RWPE1 (cell line): Measurements from ENCODE around the gene SLC48A1.

Experiments
- CTCF ChIA-PET: fragments of 350-600 bp; sonication (Branson Sonifier 250); formaldehyde crosslinking; extraction: SDS; loops from one replicate; lab custom pipeline; 2021; lab: Yijun Ruan, JAX
- POLR2A ChIA-PET: fragments of 400-600 bp; formaldehyde crosslinking; extraction: SDS; loops from one replicate; lab custom pipeline; 2020; ENCODE audit warnings: antibody characterized with exemption; ENCODE audit not compliant: low non-redundant PET; lab: Yijun Ruan, JAX
- DNase-seq: peaks from one replicate; pipeline ENCODE4 v3.0.0; 2012; ENCODE audit warnings: low spot score
- H3K27ac ChIP-seq: fragments of 450-650 bp; 2 replicates; pipeline ENCODE4 v1.5.1; 2017
- CTCF ChIP-seq: fragments of 450-650 bp; conservative IDR thresholded peaks from 2 replicates; pipeline ENCODE4 v1.5.1; 2017; ENCODE audit warnings: low read depth, mild to moderate bottlenecking

Gene SLC48A1

GRCh38 chr12:47754126-47754525 lies 18.9 kb upstream of the SLC48A1 start:
- ChIA-PET CTCF (interaction anchor here (0.7 to 5.2 kb wide), 4 partner anchors 11 to 788 kb away, joined by 3 to 36 read pairs (median 14); partner anchors contain the start of gene SLC48A1), POLR2A (interaction anchor here (1.0 kb wide), 1 partner anchor 26 kb away, joined by 3 read pairs; no protein-coding TSS in a partner anchor)
- TF ChIP-seq CTCF, result no peak
- DNase-seq, result peak; percentile 63
- peak overlapping the region; percentile 93 for H3K27ac ChIP-seq

- H3K27ac ChIP-seq, result peak overlapping the region; percentile 93; the same call in 1 of the 2 replicates
- POLR2A ChIA-PET, result no interaction called here
- DNase-seq, result no peak
- no peak for TF ChIP-seq CTCF
- CTCF ChIA-PET, result interaction anchor here (0.7 to 5.2 kb wide), 4 partner anchors 12 to 24 kb away, joined by 3 to 36 read pairs (median 14); partner anchors contain the start of gene SLC48A1
Observed at GRCh38 chr12:47754881-47755280, 18.2 kb upstream of the SLC48A1 start.

DNA sequence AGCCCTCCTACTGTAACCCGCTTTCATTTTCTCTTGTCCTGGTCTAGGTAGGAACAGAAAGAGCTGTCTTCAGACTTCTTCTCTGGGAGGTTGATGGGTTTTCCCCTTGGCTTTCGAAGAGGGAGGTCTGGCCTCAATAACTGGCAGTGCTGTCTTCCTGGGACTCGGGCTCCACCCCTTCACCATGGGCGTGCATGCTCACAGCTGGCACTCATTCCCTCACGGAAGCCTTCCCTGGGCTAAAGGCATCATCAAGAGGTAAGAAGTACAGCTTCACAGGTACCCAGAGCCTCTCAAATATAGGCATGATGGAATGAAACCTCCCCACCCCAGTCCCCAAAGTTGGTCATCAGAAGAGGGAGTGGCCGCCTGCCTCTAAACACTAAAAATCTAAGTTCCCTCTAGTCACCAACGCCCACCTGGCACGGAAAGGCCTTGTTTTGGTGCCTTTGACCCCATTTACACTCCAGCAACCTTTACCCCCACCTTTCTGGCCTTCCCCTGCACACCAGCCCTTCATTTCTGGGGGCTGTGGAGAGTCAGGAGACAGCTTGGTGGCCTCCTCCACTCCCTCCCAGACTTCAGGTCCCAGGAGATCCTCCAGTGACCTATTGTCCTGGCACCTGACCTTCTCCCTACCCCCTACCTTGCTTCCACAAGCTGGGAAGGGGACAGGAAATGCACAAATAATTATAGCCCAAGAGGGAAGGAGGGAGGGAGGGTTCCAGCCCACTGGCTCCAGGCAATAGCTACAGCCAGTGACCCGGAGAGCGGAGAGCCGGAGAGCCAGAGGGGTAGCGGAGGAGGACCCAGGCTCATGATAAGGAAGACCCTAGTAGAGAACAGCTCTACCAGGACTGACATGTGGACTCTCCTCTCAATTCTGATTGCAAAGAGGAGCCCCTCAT lies 17.1 kb upstream of the SLC48A1 start:
- ChIA-PET POLR2A (no interaction called here), CTCF (interaction anchor here (0.7 to 5.2 kb wide), 4 partner anchors 11 to 194 kb away, joined by 3 to 36 read pairs (median 14); no protein-coding TSS in a partner anchor)
- no peak for TF ChIP-seq CTCF

DNA sequence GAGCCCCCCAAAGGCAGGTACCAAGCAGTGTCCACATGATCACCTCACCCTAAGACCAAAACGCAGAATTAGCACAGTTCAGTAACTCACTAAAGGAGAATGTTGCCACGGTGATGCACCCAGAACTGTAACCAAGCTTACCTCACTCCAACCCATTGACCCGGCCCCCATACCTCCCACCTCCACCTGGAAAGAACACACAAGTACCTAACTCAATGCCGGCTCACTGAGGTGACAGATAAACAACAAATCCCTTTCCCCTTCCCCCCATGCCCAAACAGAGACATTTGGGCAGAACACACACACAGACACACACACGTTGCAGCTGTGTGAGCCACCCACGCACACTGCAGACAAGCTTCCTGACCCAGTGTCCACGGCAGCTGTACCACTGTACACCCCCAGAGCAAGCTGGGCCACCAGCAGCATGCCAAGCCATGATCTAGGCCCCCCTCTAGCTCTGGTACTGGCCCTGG lies 15.6 kb upstream of the SLC48A1 start:
- no peak for DNase-seq
- TF ChIP-seq CTCF, result no peak
- ChIA-PET CTCF (interaction anchor here (1.1 to 6.7 kb wide), 4 partner anchors 14 to 79 kb away, joined by 3 to 48 read pairs (median 10); partner anchors contain the start of gene SLC48A1), POLR2A (no interaction called here)
- peak overlapping the region; percentile 80 for H3K27ac ChIP-seq

More for the DNA sequence above, 17.1 kb upstream of the SLC48A1 start:
- peak overlapping the region; percentile 12; the same call in 1 of the 2 replicates for H3K27ac ChIP-seq
- no peak for DNase-seq

- no peak for DNase-seq
- ChIA-PET POLR2A (interaction anchor here (0.6 to 0.7 kb wide), 2 partner anchors 15 to 508 kb away, joined by 3 to 6 read pairs; no protein-coding TSS in a partner anchor), CTCF (interaction anchor here (1.1 to 6.7 kb wide), 6 partner anchors 9 to 63 kb away, joined by 3 to 48 read pairs (median 4); partner anchors contain the start of gene SLC48A1)
- peak overlapping the region; percentile 80 for H3K27ac ChIP-seq
- no peak for TF ChIP-seq CTCF
Observed at GRCh38 chr12:47757840-47758583, 15.0 kb upstream of the SLC48A1 start.
